MM.1S (cell line): Measurements from ENCODE around the gene C1orf21.

ENCODE experiments used
- DNase-seq: peaks from one replicate; pipeline ENCODE4 v3.0.0-alpha.2; 2015
- H2AFZ ChIP-seq: fragments of 300-600 bp; sonication (generic); 2 replicates; pipeline ENCODE4 v1.6.0; 2016; ENCODE audit warnings: antibody characterized with exemption, low read length
- H3F3A ChIP-seq: fragments of 300-600 bp; sonication (generic); 2 replicates; pipeline ENCODE4 v1.6.1; 2016; ENCODE audit warnings: mild to moderate bottlenecking, antibody characterized with exemption, low read length, moderate library complexity, mixed read lengths; ENCODE audit not compliant: insufficient read depth
- H3K27ac ChIP-seq: fragments of 300-600 bp; sonication (generic); 2 replicates; pipeline ENCODE4 v1.5.1; 2016; ENCODE audit warnings: mild to moderate bottlenecking, low read length
- H3K27me3 ChIP-seq: fragments of 300-600 bp; sonication (generic); replicated peaks from 2 replicates; pipeline ENCODE4 v1.6.0; 2016; ENCODE audit warnings: low read length; ENCODE audit not compliant: insufficient read depth
- H3K36me3 ChIP-seq: fragments of 300-600 bp; sonication (generic); replicated peaks from 2 replicates; pipeline ENCODE4 v1.6.1; 2016; ENCODE audit warnings: mild to moderate bottlenecking, low read length, mixed read lengths; ENCODE audit not compliant: insufficient read depth
- H3K4me1 ChIP-seq: fragments of 300-600 bp; sonication (generic); 2 replicates; pipeline ENCODE4 v1.6.1; 2016; ENCODE audit warnings: low read length, mixed read lengths
- H3K4me2 ChIP-seq: fragments of 300-600 bp; sonication (generic); 2 replicates; pipeline ENCODE4 v1.6.0; 2016; ENCODE audit warnings: low read depth, low read length
- H3K4me3 ChIP-seq: fragments of 300-600 bp; sonication (generic); 2 replicates; pipeline ENCODE4 v1.5.1; 2016; ENCODE audit warnings: low read length, mixed read lengths
- H3K79me2 ChIP-seq: fragments of 300-600 bp; sonication (generic); 2 replicates; pipeline ENCODE4 v1.6.1; 2016; ENCODE audit warnings: mixed run types, low read length, mixed read lengths
- H3K9ac ChIP-seq: fragments of 300-600 bp; sonication (generic); 2 replicates; pipeline ENCODE4 v1.6.1; 2016; ENCODE audit warnings: low read length, mixed read lengths
- H3K9me2 ChIP-seq: fragments of 300-600 bp; sonication (generic); replicated peaks from 2 replicates; pipeline ENCODE4 v1.6.1; 2016; ENCODE audit warnings: mild to moderate bottlenecking, low read length, mixed read lengths; ENCODE audit not compliant: insufficient read depth
- H3K9me3 ChIP-seq: fragments of 300-600 bp; sonication (generic); replicated peaks from 2 replicates; pipeline ENCODE4 v1.6.1; 2016; ENCODE audit warnings: mild to moderate bottlenecking, low read length, mixed read lengths; ENCODE audit not compliant: insufficient read depth
- H4K20me1 ChIP-seq: fragments of 300-600 bp; sonication (generic); 2 replicates; pipeline ENCODE4 v1.6.1; 2016; ENCODE audit warnings: mild to moderate bottlenecking, low read length, moderate library complexity, mixed read lengths; ENCODE audit not compliant: insufficient read depth
- CTCF ChIP-seq: fragments of 300-600 bp; sonication (generic); IDR thresholded peaks from 2 replicates; pipeline ENCODE4 v1.5.1; 2016; ENCODE audit warnings: antibody characterized with exemption, low read length, mixed read lengths
- EZH2 ChIP-seq: fragments of 300-600 bp; sonication (generic); optimal IDR thresholded peaks from 2 replicates; pipeline ENCODE3; 2017; ENCODE audit warnings: low read depth, mild to moderate bottlenecking, antibody characterized with exemption, low read length, mixed read lengths
- EZH2phosphoT487 ChIP-seq: fragments of 300-600 bp; sonication (generic); IDR thresholded peaks from 2 replicates; pipeline ENCODE4 v1.6.1; 2018; ENCODE audit warnings: antibody characterized with exemption, low read length

C1orf21 gene

GRCh38 chr1:184433956-184434502 is 47.2 kb downstream of the C1orf21 start:
- Histone ChIP-seq H3K27me3 (no peaks in the 10 kb centered on the region), H3K9me3 (no peaks in the 10 kb centered on the region), H4K20me1 (no peaks in the 10 kb centered on the region), H3K79me2 (peaks cover 20% of the 10 kb centered on the region; the same call in 1 of the 2 replicates), H3K9ac (no peak overlapping the region), H3K27ac (no peak overlapping the region), H3K4me2 (no peak overlapping the region), H3K36me3 (no peaks in the 10 kb centered on the region), H3F3A (no peaks in the 10 kb centered on the region), H3K9me2 (no peaks in the 10 kb centered on the region), H3K4me1 (no peaks in the 10 kb centered on the region), H2AFZ (no peak overlapping the region), H3K4me3 (no peak overlapping the region)
- TF ChIP-seq CTCF (no peak), EZH2 (no peak), EZH2phosphoT487 (no peak)
- DNase-seq, result no peak

GRCh38 chr1:184437291-184437690 is 50.5 kb downstream of the C1orf21 start:
- Histone ChIP-seq H3K4me1 (no peaks in the 10 kb centered on the region), H3K79me2 (peaks cover 18% of the 10 kb centered on the region)

GRCh38 chr1:184438363-184438762 is 51.5 kb downstream of the C1orf21 start:
- Histone ChIP-seq H4K20me1 (no peaks in the 10 kb centered on the region), H3K27ac (no peak overlapping the region), H3K9ac (no peak overlapping the region), H3K4me1 (no peaks in the 10 kb centered on the region), H3K36me3 (no peaks in the 10 kb centered on the region), H3K4me2 (no peak overlapping the region), H3K79me2 (peaks cover 18% of the 10 kb centered on the region), H3K4me3 (no peak overlapping the region), H3K27me3 (no peaks in the 10 kb centered on the region), H3F3A (no peaks in the 10 kb centered on the region), H3K9me3 (no peaks in the 10 kb centered on the region), H2AFZ (no peak overlapping the region), H3K9me2 (no peaks in the 10 kb centered on the region)
- TF ChIP-seq CTCF, result no peak
- no peak for TF ChIP-seq EZH2phosphoT487
- no peak for TF ChIP-seq EZH2
- DNase-seq, result no peak

More at GRCh38 chr1:184437291-184437690, 50.5 kb downstream of the C1orf21 start:
- no peak overlapping the region for H3K9ac ChIP-seq
- no peak overlapping the region for H3K4me2 ChIP-seq
- TF ChIP-seq EZH2 (no peak), EZH2phosphoT487 (no peak), CTCF (no peak)
- no peaks in the 10 kb centered on the region for H3K27me3 ChIP-seq
- no peaks in the 10 kb centered on the region for H3K36me3 ChIP-seq
- H3K9me3 ChIP-seq, result no peaks in the 10 kb centered on the region
- no peaks in the 10 kb centered on the region for H4K20me1 ChIP-seq
- H3F3A ChIP-seq, result no peaks in the 10 kb centered on the region
- H3K4me3 ChIP-seq, result no peak overlapping the region
- no peaks in the 10 kb centered on the region for H3K9me2 ChIP-seq
- no peak overlapping the region for H2AFZ ChIP-seq
- DNase-seq, result no peak
- no peak overlapping the region for H3K27ac ChIP-seq
